Thyroid gland (tissue), 4 donors: ENCODE data around the gene TSLP. TPM values are rescaled to one million over a fixed set of nuclear protein-coding genes. Genes with fewer than 3 reads are reported as not detected.

Experiments
- DNase-seq, 2 donors: peaks; one replicate each; pipeline ENCODE4 v3.0.0-alpha.2; 2019
- H3K27ac ChIP-seq, 3 donors: fragments of 200-600 bp; sonication (generic); 1 replicate in 2 of 3; 2 replicates in 1 of 3; pipeline ENCODE4 v1.5.1; 2016 to 2019; ENCODE audit warnings: mild to moderate bottlenecking in 1 of 3, moderate library complexity in 1 of 3
- H3K27me3 ChIP-seq: fragments of 200-600 bp; sonication (generic); one replicate; pipeline ENCODE4 v1.5.1; 2019
- H3K36me3 ChIP-seq, 2 donors: fragments of 200-600 bp; sonication (generic); one replicate each; pipeline ENCODE4 v1.5.1; 2016 to 2019
- H3K4me1 ChIP-seq, 2 donors: fragments of 200-600 bp; sonication (generic); one replicate each; pipeline ENCODE4 v1.5.1; 2017 to 2019
- H3K4me3 ChIP-seq, 3 donors: fragments of 200-600 bp; sonication (generic); replicated peaks in 1 of 3; 1 replicate in 2 of 3; 2 replicates in 1 of 3; pipeline ENCODE4 v1.5.1; 2016; ENCODE audit warnings: mild to moderate bottlenecking in 1 of 3
- H3K9me3 ChIP-seq: fragments of 200-600 bp; sonication (generic); one replicate; pipeline ENCODE4 v1.5.1; 2017
- CTCF ChIP-seq, 6 experiments: fragments of 200-600 bp in 3 of 6; fragments of 450-650 bp in 3 of 6; sonication (generic) in 3 of 6; IDR thresholded peaks; one replicate each; pipeline ENCODE4 v1.5.1; 2016 to 2019; ENCODE audit warnings: antibody characterized with exemption in 6 of 6, mild to moderate bottlenecking in 2 of 6, inconsistent platforms in 1 of 6, moderate library complexity in 1 of 6
- POLR2A ChIP-seq, 2 donors: fragments of 450-650 bp; IDR thresholded peaks; one replicate each; pipeline ENCODE4 v1.6.1; 2017; ENCODE audit warnings: antibody characterized with exemption in 2 of 2, mild to moderate bottlenecking in 2 of 2, moderate library complexity in 1 of 2
- WGBS, 2 donors: methylation state at CpG; one replicate each; pipeline ENCODE4 v1.1.5; 2017; 5-methylcytosine and 5-hydroxymethylcytosine counted together
- intact Hi-C: fragments of 100-400 bp; cut with DNase I; formaldehyde crosslinking; loops from one replicate; pipeline ENCODE4 v1.15.1; 2023
- total RNA-seq, 4 donors: library from RNA; depleted of rRNA; stranded (reverse); fragments of >200 nt; gene quantifications; one replicate each; pipeline ENCODE4 v1.2.3, GENCODE V29; 2016

The TSLP gene
- under 1 TPM; 0.11 to 0.81 (median 0.26) TPM for total RNA-seq

- DNase-seq: no peak
- intact Hi-C loops: no loop called here
- WGBS, 2 donors: 85 to 92% methylated on average over 4 of the region's 4 CpGs
- peaks cover 0 to 9% of the 10 kb centered on the region in 2 donors for H3K4me1 ChIP-seq
- no peaks in the 10 kb centered on the region for H3K36me3 ChIP-seq
- no peak for TF ChIP-seq POLR2A (IDR thresholded peaks at IDR 0.05)
- TF ChIP-seq CTCF (IDR thresholded peaks at IDR 0.05): no peak
- no peak within 1 kb of the TSS for H3K27ac ChIP-seq
- H3K27me3 ChIP-seq: no peaks in the 10 kb centered on the region
- H3K9me3 ChIP-seq: no peaks in the 10 kb centered on the region
- H3K4me3 ChIP-seq: no peak within 1 kb of the TSS
These were observed at the start of gene TSLP for GRCh38 chr5:111071413-111071812. TSLP (plus strand) TSS chr5:111071713; CDS start chr5:111071891, 178 bp downstream.

GRCh38 chr5:111022301-111022700, 49.2 kb upstream of the TSLP start:
- Histone ChIP-seq H3K4me3 (no peak overlapping the region), H3K9me3 (no peaks in the 10 kb centered on the region), H3K36me3 (no peaks in the 10 kb centered on the region), H3K27ac (no peak overlapping the region), H3K27me3 (no peaks in the 10 kb centered on the region), H3K4me1 (no peaks in the 10 kb centered on the region)
- WGBS, 2 donors: 74 to 75% methylated on average over 5 of the region's 5 CpGs
- TF ChIP-seq CTCF (IDR thresholded peaks at IDR 0.05) (no peak), POLR2A (IDR thresholded peaks at IDR 0.05) (no peak)
- intact Hi-C loops: no loop called here
- no peak for DNase-seq

DNA sequence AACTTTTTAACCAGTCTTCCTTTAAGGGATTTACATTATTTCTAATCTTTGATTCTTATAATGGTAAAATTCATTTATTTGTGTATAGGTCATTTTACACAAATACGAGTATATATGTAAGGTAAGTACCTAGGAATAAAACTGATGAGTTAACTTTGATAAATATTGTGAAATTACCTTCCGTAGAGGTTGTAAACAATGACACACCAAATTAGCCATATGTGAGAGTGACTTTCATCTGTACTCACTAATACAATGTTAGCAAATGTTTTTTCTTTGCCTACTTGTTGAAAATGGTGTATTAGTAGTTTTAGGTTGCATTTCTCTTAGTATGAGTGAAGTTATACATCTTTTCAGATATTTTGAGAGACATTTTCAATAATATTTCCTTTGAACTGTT, 42.6 kb upstream of the TSLP start:
- no peak overlapping the region for H3K27ac ChIP-seq
- DNase-seq: no peak
- no peaks in the 10 kb centered on the region for H3K36me3 ChIP-seq
- WGBS, 2 donors: 75 to 82% methylated on average over 2 of the region's 2 CpGs
- no peaks in the 10 kb centered on the region for H3K9me3 ChIP-seq
- no peaks in the 10 kb centered on the region for H3K27me3 ChIP-seq
- H3K4me1 ChIP-seq: no peaks in the 10 kb centered on the region
- no peak overlapping the region for H3K4me3 ChIP-seq
- TF ChIP-seq CTCF (IDR thresholded peaks at IDR 0.05) (no peak), POLR2A (IDR thresholded peaks at IDR 0.05) (no peak)
- intact Hi-C loops: no loop called here

GRCh38 chr5:111043712-111044506, 27.6 kb upstream of the TSLP start:
- intact Hi-C loops: no loop called here
- H3K4me3 ChIP-seq: no peak overlapping the region
- H3K27me3 ChIP-seq: no peaks in the 10 kb centered on the region
- WGBS, 2 donors: 47% methylated on average over 5 of the region's 5 CpGs
- H3K36me3 ChIP-seq: no peaks in the 10 kb centered on the region
- no peaks in the 10 kb centered on the region for H3K4me1 ChIP-seq
- H3K9me3 ChIP-seq: no peaks in the 10 kb centered on the region
- DNase-seq: no peak
- TF ChIP-seq CTCF (IDR thresholded peaks at IDR 0.05): no peak
- no peak for TF ChIP-seq POLR2A (IDR thresholded peaks at IDR 0.05)
- H3K27ac ChIP-seq: no peak overlapping the region

DNA sequence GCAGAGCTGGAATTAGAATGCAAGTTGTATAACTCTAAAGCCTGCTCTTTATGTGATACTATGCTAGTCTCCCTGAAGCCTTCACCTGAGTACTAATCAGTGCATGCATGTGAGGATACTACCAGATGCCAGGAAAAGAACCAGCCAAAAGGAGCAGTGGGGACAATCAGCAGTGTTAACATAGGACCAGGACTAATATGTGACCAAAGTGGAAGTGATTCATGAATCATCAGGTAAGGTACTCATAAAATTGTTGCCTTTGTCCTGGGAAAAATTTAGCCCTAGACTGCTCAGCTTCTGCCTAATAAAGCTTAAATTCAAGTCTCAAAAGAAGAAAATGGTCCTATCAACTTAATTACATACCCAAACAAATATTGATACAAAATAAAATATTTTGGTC, 13.4 kb upstream of the TSLP start:
- no peak for TF ChIP-seq CTCF (IDR thresholded peaks at IDR 0.05)
- no peak for TF ChIP-seq POLR2A (IDR thresholded peaks at IDR 0.05)
- Histone ChIP-seq H3K36me3 (no peaks in the 10 kb centered on the region), H3K27ac (no peak overlapping the region), H3K9me3 (no peaks in the 10 kb centered on the region), H3K4me1 (no peaks in the 10 kb centered on the region), H3K4me3 (no peak overlapping the region), H3K27me3 (no peaks in the 10 kb centered on the region)
- intact Hi-C loops: no loop called here
- DNase-seq: no peak
